OCI-LY1 (cell line): Measurements from ENCODE around the gene TMEM53.

Experiments
- EZH2 ChIP-seq: fragments of 200-600 bp; sonication (generic), shearing (Covaris generic); IDR thresholded peaks from 2 replicates; pipeline ENCODE4 v1.8.0; 2017; ENCODE audit warnings: borderline replicate concordance, mixed run types, mild to moderate bottlenecking, antibody characterized with exemption, low read length, moderate library complexity, mixed read lengths
- TF ChIP-seq, protein P1 (sequence below): fragments of 200-600 bp; sonication (generic), shearing (Covaris generic); IDR thresholded peaks from 2 replicates; pipeline ENCODE4 v1.5.1; 2017; ENCODE audit warnings: mild to moderate bottlenecking, antibody characterized with exemption, low read length, moderate library complexity, mixed read lengths

DNA sequence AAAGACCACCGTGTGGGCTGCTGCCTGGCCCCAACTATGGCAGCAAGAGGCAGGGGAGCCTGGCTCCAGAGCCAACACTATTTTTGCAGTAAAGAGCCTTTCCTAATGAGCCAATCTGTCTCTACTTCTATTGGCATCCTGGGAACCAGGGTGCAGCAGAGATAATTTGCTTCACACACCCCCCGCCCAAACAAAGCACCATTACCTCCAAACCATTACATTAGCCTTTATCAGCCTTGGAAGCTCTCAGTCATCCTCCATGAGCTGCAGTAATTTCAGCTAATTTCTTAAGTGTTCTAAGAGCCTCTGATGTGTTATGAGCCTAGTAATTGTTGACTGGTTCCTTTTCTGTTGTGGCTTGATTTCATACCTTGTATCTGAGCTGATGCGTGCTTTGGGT is 21.8 kb upstream of the TMEM53 start:
- TF ChIP-seq, protein P1, sequence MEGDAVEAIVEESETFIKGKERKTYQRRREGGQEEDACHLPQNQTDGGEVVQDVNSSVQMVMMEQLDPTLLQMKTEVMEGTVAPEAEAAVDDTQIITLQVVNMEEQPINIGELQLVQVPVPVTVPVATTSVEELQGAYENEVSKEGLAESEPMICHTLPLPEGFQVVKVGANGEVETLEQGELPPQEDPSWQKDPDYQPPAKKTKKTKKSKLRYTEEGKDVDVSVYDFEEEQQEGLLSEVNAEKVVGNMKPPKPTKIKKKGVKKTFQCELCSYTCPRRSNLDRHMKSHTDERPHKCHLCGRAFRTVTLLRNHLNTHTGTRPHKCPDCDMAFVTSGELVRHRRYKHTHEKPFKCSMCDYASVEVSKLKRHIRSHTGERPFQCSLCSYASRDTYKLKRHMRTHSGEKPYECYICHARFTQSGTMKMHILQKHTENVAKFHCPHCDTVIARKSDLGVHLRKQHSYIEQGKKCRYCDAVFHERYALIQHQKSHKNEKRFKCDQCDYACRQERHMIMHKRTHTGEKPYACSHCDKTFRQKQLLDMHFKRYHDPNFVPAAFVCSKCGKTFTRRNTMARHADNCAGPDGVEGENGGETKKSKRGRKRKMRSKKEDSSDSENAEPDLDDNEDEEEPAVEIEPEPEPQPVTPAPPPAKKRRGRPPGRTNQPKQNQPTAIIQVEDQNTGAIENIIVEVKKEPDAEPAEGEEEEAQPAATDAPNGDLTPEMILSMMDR: no peak
- TF ChIP-seq EZH2: no peak
